ENCODE measurements around the gene MAN2A1.

The MAN2A1 gene

GRCh38 chr5:109911731-109912130 is 222.0 kb downstream of the MAN2A1 start:
- H3K27me3 ChIP-seq: no peaks in the 10 kb centered on the region
- no peak for TF ChIP-seq CTCF (IDR thresholded peaks at IDR 0.05)
- H3K9me3 ChIP-seq: no peaks in the 10 kb centered on the region
- no peaks in the 10 kb centered on the region for H3K36me3 ChIP-seq
- no peak overlapping the region for H3K27ac ChIP-seq
- H3K4me1 ChIP-seq (ENCODE audit: control insufficient read depth in 1 of 2, insufficient read depth in 1 of 2, low read depth in 1 of 2, low read length in 1 of 2): no peaks in the 10 kb centered on the region
- no peak overlapping the region for H3K4me3 ChIP-seq (ENCODE audit: low read depth in 1 of 2, low read length in 1 of 2)

- no peaks in the 10 kb centered on the region for H3K27me3 ChIP-seq
- no peaks in the 10 kb centered on the region for H3K4me1 ChIP-seq (ENCODE audit: control insufficient read depth in 1 of 2, insufficient read depth in 1 of 2, low read depth in 1 of 2, low read length in 1 of 2)
- no peaks in the 10 kb centered on the region for H3K9me3 ChIP-seq
- no peaks in the 10 kb centered on the region for H3K36me3 ChIP-seq
- TF ChIP-seq CTCF (IDR thresholded peaks at IDR 0.05): no peak
- no peak overlapping the region for H3K27ac ChIP-seq
- H3K4me3 ChIP-seq (ENCODE audit: low read depth in 1 of 2, low read length in 1 of 2): no peak overlapping the region
Measured at GRCh38 chr5:109914906-109915305, 225.2 kb downstream of the MAN2A1 start.

GRCh38 chr5:109916481-109917153 is 226.9 kb downstream of the MAN2A1 start:
- no peak overlapping the region for H3K27ac ChIP-seq
- TF ChIP-seq CTCF (IDR thresholded peaks at IDR 0.05): no peak
- no peaks in the 10 kb centered on the region for H3K9me3 ChIP-seq
- H3K4me3 ChIP-seq (ENCODE audit: low read depth in 1 of 2, low read length in 1 of 2): no peak overlapping the region
- H3K36me3 ChIP-seq: no peaks in the 10 kb centered on the region
- no peaks in the 10 kb centered on the region for H3K27me3 ChIP-seq
- H3K4me1 ChIP-seq (ENCODE audit: control insufficient read depth in 1 of 2, insufficient read depth in 1 of 2, low read depth in 1 of 2, low read length in 1 of 2): no peaks in the 10 kb centered on the region
